ENCODE measurements around the gene SESN3.

DNA sequence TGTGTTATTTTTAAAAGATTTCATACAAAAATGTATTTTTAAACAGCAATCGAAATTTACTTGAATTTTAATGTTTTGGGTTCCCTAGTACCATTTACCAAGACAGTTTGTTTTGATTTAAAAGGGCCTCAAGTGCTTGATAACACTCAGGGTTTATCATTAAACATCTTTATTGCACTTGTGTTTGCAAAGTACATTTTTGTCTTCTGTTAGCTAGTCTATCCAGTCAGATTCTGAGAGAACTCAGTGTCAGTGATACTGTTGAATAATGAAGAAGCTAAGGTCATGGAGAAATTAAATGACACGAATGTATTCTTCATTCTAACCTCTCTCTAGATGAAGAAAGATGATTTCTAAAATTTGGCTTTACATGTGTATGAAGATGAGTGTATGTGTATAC lies 12.7 kb upstream of the SESN3 start:
- no peak for TF ChIP-seq CTCF (conservative IDR thresholded peaks at IDR 0.05; ENCODE audit: low read depth, low read length)
- TF ChIP-seq EZH2 (IDR thresholded peaks at IDR 0.05; ENCODE audit: low read length, unreplicated experiment) = no peak

Data from PC-3 (cell line).